Upper lobe of left lung (tissue), 6 donors: ENCODE data around the gene SRR. TPM values are rescaled to one million over a fixed set of nuclear protein-coding genes. Genes with fewer than 3 reads are reported as not detected.

Experiments
- ATAC-seq, 2 donors: fragments of 200-7000 bp; cut with Tn5 transposase; one replicate each; pipeline ENCODE4 v1.9.1; 2022; ENCODE audit warnings: mild to moderate bottlenecking in 2 of 2, moderate library complexity in 2 of 2; ENCODE audit not compliant: low FRiP score in 2 of 2
- DNase-seq, 2 donors: peaks; one replicate each; pipeline ENCODE4 v3.0.0-alpha.2; 2019 to 2020
- H3K27ac ChIP-seq, 4 donors: fragments of 200-600 bp; sonication (generic); one replicate each; pipeline ENCODE4 v1.5.1; 2016 to 2019
- H3K27me3 ChIP-seq, 4 donors: fragments of 200-600 bp; sonication (generic); one replicate each; pipeline ENCODE4 v1.5.1; 2017 to 2019
- H3K36me3 ChIP-seq, 4 donors: fragments of 200-600 bp; sonication (generic); one replicate each; pipeline ENCODE4 v1.5.1; 2016 to 2019
- H3K4me1 ChIP-seq, 4 donors: fragments of 200-600 bp; sonication (generic); one replicate each; pipeline ENCODE4 v1.5.1; 2018 to 2019
- H3K4me3 ChIP-seq, 4 donors: fragments of 200-600 bp; sonication (generic); one replicate each; pipeline ENCODE4 v1.5.1; 2017 to 2019; ENCODE audit warnings: mild to moderate bottlenecking in 2 of 4, moderate library complexity in 1 of 4
- H3K9me3 ChIP-seq, 4 donors: fragments of 200-600 bp; sonication (generic); one replicate each; pipeline ENCODE4 v1.5.1; 2018 to 2019
- CTCF ChIP-seq, 6 experiments: fragments of 450-650 bp in 4 of 6; fragments of 200-600 bp in 2 of 6; sonication (generic) in 2 of 6; IDR thresholded peaks; one replicate each; pipeline ENCODE4 v1.5.1; 2016 to 2019; ENCODE audit warnings: antibody characterized with exemption in 6 of 6
- EP300 ChIP-seq, 4 donors: sonication (generic); formaldehyde crosslinking; IDR thresholded peaks; one replicate each; pipeline ENCODE4 v1.5.1; 2017; ENCODE audit warnings: antibody characterized with exemption in 4 of 4, control low read depth in 2 of 4
- POLR2A ChIP-seq, 4 donors: fragments of 450-650 bp; IDR thresholded peaks; one replicate each; pipeline ENCODE4 v1.5.1; 2016 to 2017; ENCODE audit warnings: antibody characterized with exemption in 4 of 4, mild to moderate bottlenecking in 2 of 4
- POLR2AphosphoS5 ChIP-seq, 2 donors: sonication (generic); formaldehyde crosslinking; IDR thresholded peaks; one replicate each; pipeline ENCODE4 v1.5.1; 2017; ENCODE audit warnings: antibody characterized with exemption in 2 of 2
- WGBS, 2 donors: methylation state at CpG; one replicate each; pipeline ENCODE4 v1.1.5; 2017 to 2018; 5-methylcytosine and 5-hydroxymethylcytosine counted together
- total RNA-seq, 6 donors: library from RNA; depleted of rRNA in 4 of 6; stranded (reverse); fragments of >200 nt in 4 of 6; gene quantifications; one replicate each; pipeline versions ENCODE4 v1.1.0 to v1.2.1, GENCODE V29; 2016 to 2021
- donor health status: DM: no; HTN: no; CAD: no; lungs with moderate emphysema.
- donor health status: DM: no; HTN: yes; CAD: no; lungs with severe emphysema.

SRR gene
- total RNA-seq, 6 donors from 2014 or later: 5.9 to 13.0 (median 8.5) TPM

- ATAC-seq: peak; percentile 73 to 84
- peak within 1 kb of the TSS; percentile 95 to 100 (median 98) for H3K4me3 ChIP-seq
- peak within 1 kb of the TSS; percentile 77 to 88 (median 86) for H3K27ac ChIP-seq
- no peak for TF ChIP-seq CTCF (IDR thresholded peaks at IDR 0.05)
- no peak for TF ChIP-seq POLR2AphosphoS5 (IDR thresholded peaks at IDR 0.05)
- TF ChIP-seq POLR2A (IDR thresholded peaks at IDR 0.05): no peak
- TF ChIP-seq EP300 (IDR thresholded peaks at IDR 0.05): no peak
- 1% methylated on average over 24 to 38 of the region's 77 CpGs for WGBS, 2 donors
- no peaks in the 10 kb centered on the region for H3K27me3 ChIP-seq
- H3K36me3 ChIP-seq: peaks cover 0 to 42% (median 24%) of the 10 kb centered on the region in 4 donors
- no peaks in the 10 kb centered on the region for H3K9me3 ChIP-seq
- DNase-seq: peak; percentile 65 to 94
- H3K4me1 ChIP-seq: peaks cover 12 to 25% (median 16%) of the 10 kb centered on the region in 4 donors
These were observed 33.2 kb downstream of the SRR start, which contains the start of gene SGSM2 for GRCh38 chr17:2336852-2337543. Gene SGSM2, plus strand, starts transcription at chr17:2337501. Its CDS starts 188 bp downstream, at chr17:2337689.

- Histone ChIP-seq H3K27ac (peak overlapping the region; percentile 77 to 88 (median 86)), H3K27me3 (no peaks in the 10 kb centered on the region), H3K4me3 (peak overlapping the region; percentile 95 to 100 (median 98)), H3K4me1 (peaks cover 12 to 25% (median 16%) of the 10 kb centered on the region in 4 donors), H3K36me3 (peaks cover 0 to 40% (median 20%) of the 10 kb centered on the region in 4 donors), H3K9me3 (no peaks in the 10 kb centered on the region)
- TF ChIP-seq POLR2AphosphoS5 (IDR thresholded peaks at IDR 0.05) (peak in 1 of 2 donors; percentile 43), POLR2A (IDR thresholded peaks at IDR 0.05) (peak in 2 of 4 donors; percentile 46 to 58), CTCF (IDR thresholded peaks at IDR 0.05) (peak in 1 of 6 experiments; percentile 11), EP300 (IDR thresholded peaks at IDR 0.05) (no peak)
- ATAC-seq (peak; percentile 41 to 73), DNase-seq (peak; percentile 78 to 94)
- 0 to 3% methylated on average over 1 to 20 of the region's 92 CpGs for WGBS, 2 donors
These were observed 34.0 kb downstream of the SRR start for GRCh38 chr17:2337544-2338314.

- TF ChIP-seq POLR2AphosphoS5 (IDR thresholded peaks at IDR 0.05) (no peak), POLR2A (IDR thresholded peaks at IDR 0.05) (no peak), CTCF (IDR thresholded peaks at IDR 0.05) (no peak), EP300 (IDR thresholded peaks at IDR 0.05) (no peak)
- ATAC-seq: no peak
- Histone ChIP-seq H3K9me3 (no peaks in the 10 kb centered on the region), H3K27ac (peak overlapping the region in 3 of 4 donors; percentile 77 to 86 (median 86)), H3K36me3 (peaks cover 0 to 34% (median 15%) of the 10 kb centered on the region in 4 donors), H3K27me3 (no peaks in the 10 kb centered on the region), H3K4me3 (peak overlapping the region in 3 of 4 donors; percentile 97 to 100 (median 98)), H3K4me1 (peaks cover 14 to 25% (median 16%) of the 10 kb centered on the region in 4 donors)
- WGBS, 2 donors: 22 to 26% methylated on average over 4 to 5 of the region's 5 CpGs
- DNase-seq: no peak
These were observed 34.5 kb downstream of the SRR start for GRCh38 chr17:2338315-2338657.

DNA sequence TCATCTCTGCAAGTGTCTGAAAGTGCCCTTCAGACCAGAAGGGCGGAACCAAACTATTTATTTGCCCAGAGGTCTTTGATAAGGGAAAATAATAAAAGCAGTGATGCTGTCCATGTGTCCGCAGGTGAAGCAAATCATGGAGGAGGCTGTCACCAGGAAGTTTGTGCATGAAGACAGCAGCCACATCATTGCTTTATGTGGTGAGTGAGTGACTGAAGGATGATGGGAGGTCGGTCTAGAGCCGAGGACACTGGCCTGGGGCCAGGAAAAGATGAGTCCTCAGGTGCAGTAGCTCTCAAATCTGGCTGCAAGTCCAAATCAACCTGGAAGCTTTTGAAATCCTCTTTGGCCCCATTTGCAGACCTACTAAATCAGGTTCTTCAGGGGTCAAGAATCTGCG lies 39.7 kb downstream of the SRR start:
- TF ChIP-seq CTCF (IDR thresholded peaks at IDR 0.05) (no peak), POLR2AphosphoS5 (IDR thresholded peaks at IDR 0.05) (no peak), EP300 (IDR thresholded peaks at IDR 0.05) (no peak), POLR2A (IDR thresholded peaks at IDR 0.05) (no peak)
- no peak overlapping the region for H3K27ac ChIP-seq
- ATAC-seq (no peak), DNase-seq (no peak)
- H3K36me3 ChIP-seq: peaks cover 0 to 32% (median 4%) of the 10 kb centered on the region in 4 donors
- H3K27me3 ChIP-seq: no peaks in the 10 kb centered on the region
- H3K9me3 ChIP-seq: no peaks in the 10 kb centered on the region
- peaks cover 0 to 25% (median 3%) of the 10 kb centered on the region in 4 donors for H3K4me1 ChIP-seq
- WGBS, 2 donors: 62 to 73% methylated on average over 5 of the region's 5 CpGs
- H3K4me3 ChIP-seq: no peak overlapping the region
